Measurements from ENCODE around the gene DMRTB1. TPM values are rescaled to one million over a fixed set of nuclear protein-coding genes. Genes with fewer than 3 reads are reported as not detected.

The DMRTB1 gene
- total RNA-seq, 2 donors from 2014 or later = not detected

- no peaks in the 10 kb centered on the region for H3K9me3 ChIP-seq
- H3K27ac ChIP-seq = no peak overlapping the region
- no peaks in the 10 kb centered on the region for H3K27me3 ChIP-seq
- no peak overlapping the region for H3K4me3 ChIP-seq
- DNase-seq (ENCODE audit: low spot score) = no peak
- peaks cover 0 to 25% of the 10 kb centered on the region in 2 donors for H3K4me1 ChIP-seq
- H3K36me3 ChIP-seq = no peaks in the 10 kb centered on the region
- no peak for TF ChIP-seq CTCF (IDR thresholded peaks at IDR 0.05)
Measured at GRCh38 chr1:53516181-53516580, 57.0 kb downstream of the DMRTB1 start.

Other genes with a start within 250 kb of the DMRTB1 start
- gene CZIB, start 238.8 kb upstream of the DMRTB1 start, total RNA-seq = 10 to 100 TPM; 36.8 to 38.2 TPM
- gene MAGOH, start 220.9 kb upstream of the DMRTB1 start, total RNA-seq = 10 to 100 TPM; 21.9 to 22.1 TPM
- gene LRP8, start 131.3 kb upstream of the DMRTB1 start, total RNA-seq = 1 to 10 TPM; 2.2 to 3.6 TPM

All from right atrium auricular region (tissue), 2 donors.